Effector CD4-positive, alpha-beta T cell (primary cell): Measurements from ENCODE around the gene DBF4B.

ENCODE experiments used
- DNase-seq: peaks from one replicate; pipeline ENCODE4 v3.0.0-alpha.2; 2020

DBF4B gene

GRCh38 chr17:44760474-44761308, 52.2 kb downstream of the DBF4B start:
- no peak for DNase-seq

- DNase-seq = no peak
Measured at GRCh38 chr17:44761932-44762810, 53.7 kb downstream of the DBF4B start.

GRCh38 chr17:44763170-44763569, 54.7 kb downstream of the DBF4B start:
- DNase-seq = no peak

GRCh38 chr17:44765965-44766364, 57.5 kb downstream of the DBF4B start:
- DNase-seq = no peak

GRCh38 chr17:44766409-44767038, 58.1 kb downstream of the DBF4B start:
- no peak for DNase-seq

GRCh38 chr17:44767493-44767892, 59.0 kb downstream of the DBF4B start:
- DNase-seq = no peak

GRCh38 chr17:44768505-44769142, 60.2 kb downstream of the DBF4B start:
- DNase-seq = no peak

GRCh38 chr17:44769230-44769629, 60.8 kb downstream of the DBF4B start:
- no peak for DNase-seq

- DNase-seq = no peak
Measured at GRCh38 chr17:44769647-44770084, 61.2 kb downstream of the DBF4B start.

GRCh38 chr17:44770166-44770925, 61.9 kb downstream of the DBF4B start:
- no peak for DNase-seq

- DNase-seq = no peak
Measured at GRCh38 chr17:44772308-44773045, 64.0 kb downstream of the DBF4B start.

- DNase-seq = no peak
Measured at GRCh38 chr17:44773140-44773539, 64.7 kb downstream of the DBF4B start.

- peak; percentile 88 for DNase-seq
Measured at GRCh38 chr17:44774271-44775135, 66.0 kb downstream of the DBF4B start.

- peak; percentile 97 for DNase-seq
Measured at GRCh38 chr17:44775136-44775837, 66.8 kb downstream of the DBF4B start.

GRCh38 chr17:44775838-44776621, 67.6 kb downstream of the DBF4B start:
- DNase-seq = no peak

GRCh38 chr17:44776628-44777393, 68.3 kb downstream of the DBF4B start:
- DNase-seq = no peak

GRCh38 chr17:44777394-44778348, 69.2 kb downstream of the DBF4B start:
- DNase-seq = no peak
